HG03108 (cell line): ENCODE results near the gene TRANK1.
"Not testable (repeated sequence)": the region's sequence is repeated elsewhere in the genome, so short reads cannot be mapped to it uniquely, and the experiment has no call there.

ENCODE experiments used
- ATAC-seq: cut with Tn5 transposase; IDR thresholded peaks from one replicate; pipeline ENCODE4 v1.9.1; 2021; ENCODE audit warnings: moderate library complexity; ENCODE audit not compliant: unreplicated experiment

TRANK1 gene

GRCh38 chr3:36957862-36958686, 13.2 kb upstream of the TRANK1 start:
- ATAC-seq: no peak

GRCh38 chr3:36957063-36957462, 12.2 kb upstream of the TRANK1 start:
- no peak for ATAC-seq

GRCh38 chr3:36956155-36956554, 11.3 kb upstream of the TRANK1 start:
- no peak for ATAC-seq

- no peak for ATAC-seq
Measured at GRCh38 chr3:36954452-36955134, 9.7 kb upstream of the TRANK1 start.

- not testable (repeated sequence) for ATAC-seq
Measured at GRCh38 chr3:36947814-36948213, 3.0 kb upstream of the TRANK1 start.

- no peak for ATAC-seq
Measured at GRCh38 chr3:36945333-36945980, 603 bp upstream of the TRANK1 start.

- ATAC-seq: peak; percentile 46
Measured at GRCh38 chr3:36944012-36944640, 728 bp downstream of the TRANK1 start.

- no peak for ATAC-seq
Measured at GRCh38 chr3:36943601-36944000, 1.3 kb downstream of the TRANK1 start.

GRCh38 chr3:36942638-36943248, 2.1 kb downstream of the TRANK1 start:
- no peak for ATAC-seq

GRCh38 chr3:36941658-36942057, 3.2 kb downstream of the TRANK1 start:
- no peak for ATAC-seq

- no peak for ATAC-seq
Measured at GRCh38 chr3:36941162-36941561, 3.7 kb downstream of the TRANK1 start.

GRCh38 chr3:36937492-36937891, 7.4 kb downstream of the TRANK1 start:
- no peak for ATAC-seq

GRCh38 chr3:36933540-36934296, 11.1 kb downstream of the TRANK1 start:
- no peak for ATAC-seq

GRCh38 chr3:36931424-36931823, 13.4 kb downstream of the TRANK1 start:
- ATAC-seq: not testable (repeated sequence)

GRCh38 chr3:36928220-36928619, 16.6 kb downstream of the TRANK1 start:
- ATAC-seq: no peak

- ATAC-seq: no peak
Measured at GRCh38 chr3:36926292-36926897, 18.5 kb downstream of the TRANK1 start.

- no peak for ATAC-seq
Measured at GRCh38 chr3:36924744-36925521, 19.9 kb downstream of the TRANK1 start.

- no peak for ATAC-seq
Measured at GRCh38 chr3:36923981-36924743, 20.7 kb downstream of the TRANK1 start.
